Measurements from ENCODE around the gene HPCAL4.
A peak's percentile ranks its signal among the peaks of the same experiment; 100 is the strongest.

HPCAL4 gene

GRCh38 chr1:39700348-39700747 is 9.1 kb upstream of the HPCAL4 start:
- H3K27me3 ChIP-seq (ENCODE audit: low read depth, low read length), result no peaks in the 10 kb centered on the region
- no peak overlapping the region for H3K27ac ChIP-seq (ENCODE audit: low read length)
- H3K4me1 ChIP-seq (ENCODE audit: control insufficient read depth in 1 of 2, insufficient read depth in 2 of 2, low read length in 2 of 2), result peaks cover 0 to 14% of the 10 kb centered on the region in 2 donors
- H3K4me3 ChIP-seq (ENCODE audit: low read depth in 1 of 2, low read length in 2 of 2), result no peak overlapping the region
- H3K9me3 ChIP-seq (ENCODE audit: control insufficient read depth in 1 of 2, low read length in 2 of 2), result no peaks in the 10 kb centered on the region
- H3K36me3 ChIP-seq (ENCODE audit: control insufficient read depth in 1 of 2, insufficient read depth in 2 of 2, low read length in 2 of 2), result no peaks in the 10 kb centered on the region

GRCh38 chr1:39699419-39699818 is 8.2 kb upstream of the HPCAL4 start:
- H3K4me1 ChIP-seq (ENCODE audit: control insufficient read depth in 1 of 2, insufficient read depth in 2 of 2, low read length in 2 of 2), result peaks cover 0 to 14% of the 10 kb centered on the region in 2 donors
- no peaks in the 10 kb centered on the region for H3K9me3 ChIP-seq (ENCODE audit: control insufficient read depth in 1 of 2, low read length in 2 of 2)
- no peak overlapping the region for H3K27ac ChIP-seq (ENCODE audit: low read length)
- no peaks in the 10 kb centered on the region for H3K36me3 ChIP-seq (ENCODE audit: control insufficient read depth in 1 of 2, insufficient read depth in 2 of 2, low read length in 2 of 2)
- no peak overlapping the region for H3K4me3 ChIP-seq (ENCODE audit: low read depth in 1 of 2, low read length in 2 of 2)
- no peaks in the 10 kb centered on the region for H3K27me3 ChIP-seq (ENCODE audit: low read depth, low read length)

GRCh38 chr1:39698568-39698967 is 7.3 kb upstream of the HPCAL4 start:
- Histone ChIP-seq H3K27ac (ENCODE audit: low read length) (no peak overlapping the region), H3K9me3 (ENCODE audit: control insufficient read depth in 1 of 2, low read length in 2 of 2) (no peaks in the 10 kb centered on the region), H3K4me3 (ENCODE audit: low read depth in 1 of 2, low read length in 2 of 2) (no peak overlapping the region), H3K4me1 (ENCODE audit: control insufficient read depth in 1 of 2, insufficient read depth in 2 of 2, low read length in 2 of 2) (peaks cover 0 to 14% of the 10 kb centered on the region in 2 donors), H3K36me3 (ENCODE audit: control insufficient read depth in 1 of 2, insufficient read depth in 2 of 2, low read length in 2 of 2) (no peaks in the 10 kb centered on the region), H3K27me3 (ENCODE audit: low read depth, low read length) (no peaks in the 10 kb centered on the region)

- Histone ChIP-seq H3K36me3 (ENCODE audit: control insufficient read depth in 1 of 2, insufficient read depth in 2 of 2, low read length in 2 of 2) (no peaks in the 10 kb centered on the region), H3K27me3 (ENCODE audit: low read depth, low read length) (peaks cover 9% of the 10 kb centered on the region), H3K4me1 (ENCODE audit: control insufficient read depth in 1 of 2, insufficient read depth in 2 of 2, low read length in 2 of 2) (peaks cover 0 to 22% of the 10 kb centered on the region in 2 donors), H3K4me3 (ENCODE audit: low read depth in 1 of 2, low read length in 2 of 2) (no peak overlapping the region), H3K27ac (ENCODE audit: low read length) (no peak overlapping the region), H3K9me3 (ENCODE audit: control insufficient read depth in 1 of 2, low read length in 2 of 2) (no peaks in the 10 kb centered on the region)
These were observed 5.2 kb upstream of the HPCAL4 start for GRCh38 chr1:39696448-39696847.

- Histone ChIP-seq H3K4me1 (ENCODE audit: control insufficient read depth in 1 of 2, insufficient read depth in 2 of 2, low read length in 2 of 2) (peaks cover 0 to 21% of the 10 kb centered on the region in 2 donors), H3K9me3 (ENCODE audit: control insufficient read depth in 1 of 2, low read length in 2 of 2) (no peaks in the 10 kb centered on the region), H3K27me3 (ENCODE audit: low read depth, low read length) (peaks cover 23% of the 10 kb centered on the region), H3K4me3 (ENCODE audit: low read depth in 1 of 2, low read length in 2 of 2) (no peak overlapping the region), H3K36me3 (ENCODE audit: control insufficient read depth in 1 of 2, insufficient read depth in 2 of 2, low read length in 2 of 2) (no peaks in the 10 kb centered on the region), H3K27ac (ENCODE audit: low read length) (no peak overlapping the region)
These were observed 3.8 kb upstream of the HPCAL4 start for GRCh38 chr1:39695016-39695415.

- Histone ChIP-seq H3K4me3 (ENCODE audit: low read depth in 1 of 2, low read length in 2 of 2) (no peak overlapping the region), H3K36me3 (ENCODE audit: control insufficient read depth in 1 of 2, insufficient read depth in 2 of 2, low read length in 2 of 2) (no peaks in the 10 kb centered on the region), H3K27me3 (ENCODE audit: low read depth, low read length) (peaks cover 31% of the 10 kb centered on the region), H3K9me3 (ENCODE audit: control insufficient read depth in 1 of 2, low read length in 2 of 2) (no peaks in the 10 kb centered on the region), H3K27ac (ENCODE audit: low read length) (no peak overlapping the region), H3K4me1 (ENCODE audit: control insufficient read depth in 1 of 2, insufficient read depth in 2 of 2, low read length in 2 of 2) (peaks cover 0 to 21% of the 10 kb centered on the region in 2 donors)
These were observed 2.8 kb upstream of the HPCAL4 start for GRCh38 chr1:39694026-39694425.

GRCh38 chr1:39692152-39693074 is 1.2 kb upstream of the HPCAL4 start:
- Histone ChIP-seq H3K4me1 (ENCODE audit: control insufficient read depth in 1 of 2, insufficient read depth in 2 of 2, low read length in 2 of 2) (peaks cover 0 to 21% of the 10 kb centered on the region in 2 donors), H3K4me3 (ENCODE audit: low read depth in 1 of 2, low read length in 2 of 2) (peak overlapping the region in 1 of 2 donors; percentile 62), H3K9me3 (ENCODE audit: control insufficient read depth in 1 of 2, low read length in 2 of 2) (no peaks in the 10 kb centered on the region), H3K36me3 (ENCODE audit: control insufficient read depth in 1 of 2, insufficient read depth in 2 of 2, low read length in 2 of 2) (no peaks in the 10 kb centered on the region), H3K27me3 (ENCODE audit: low read depth, low read length) (peaks cover 31% of the 10 kb centered on the region), H3K27ac (ENCODE audit: low read length) (no peak overlapping the region)

GRCh38 chr1:39690794-39691382 is 345 bp downstream of the HPCAL4 start:
- H3K27ac ChIP-seq (ENCODE audit: low read length), result no peak overlapping the region
- H3K27me3 ChIP-seq (ENCODE audit: low read depth, low read length), result peaks cover 42% of the 10 kb centered on the region
- no peaks in the 10 kb centered on the region for H3K36me3 ChIP-seq (ENCODE audit: control insufficient read depth in 1 of 2, insufficient read depth in 2 of 2, low read length in 2 of 2)
- peaks cover 0 to 21% of the 10 kb centered on the region in 2 donors for H3K4me1 ChIP-seq (ENCODE audit: control insufficient read depth in 1 of 2, insufficient read depth in 2 of 2, low read length in 2 of 2)
- no peaks in the 10 kb centered on the region for H3K9me3 ChIP-seq (ENCODE audit: control insufficient read depth in 1 of 2, low read length in 2 of 2)
- H3K4me3 ChIP-seq (ENCODE audit: low read depth in 1 of 2, low read length in 2 of 2), result peak overlapping the region; percentile 24 to 62

- H3K27ac ChIP-seq (ENCODE audit: low read length), result no peak overlapping the region
- peaks cover 42% of the 10 kb centered on the region for H3K27me3 ChIP-seq (ENCODE audit: low read depth, low read length)
- no peaks in the 10 kb centered on the region for H3K36me3 ChIP-seq (ENCODE audit: control insufficient read depth in 1 of 2, insufficient read depth in 2 of 2, low read length in 2 of 2)
- no peaks in the 10 kb centered on the region for H3K9me3 ChIP-seq (ENCODE audit: control insufficient read depth in 1 of 2, low read length in 2 of 2)
- peaks cover 0 to 21% of the 10 kb centered on the region in 2 donors for H3K4me1 ChIP-seq (ENCODE audit: control insufficient read depth in 1 of 2, insufficient read depth in 2 of 2, low read length in 2 of 2)
- H3K4me3 ChIP-seq (ENCODE audit: low read depth in 1 of 2, low read length in 2 of 2), result no peak overlapping the region
These were observed 1.0 kb downstream of the HPCAL4 start for GRCh38 chr1:39690225-39690624.

GRCh38 chr1:39689635-39690034 is 1.6 kb downstream of the HPCAL4 start:
- Histone ChIP-seq H3K27me3 (ENCODE audit: low read depth, low read length) (peaks cover 46% of the 10 kb centered on the region), H3K4me3 (ENCODE audit: low read depth in 1 of 2, low read length in 2 of 2) (no peak overlapping the region), H3K27ac (ENCODE audit: low read length) (no peak overlapping the region), H3K36me3 (ENCODE audit: control insufficient read depth in 1 of 2, insufficient read depth in 2 of 2, low read length in 2 of 2) (no peaks in the 10 kb centered on the region), H3K4me1 (ENCODE audit: control insufficient read depth in 1 of 2, insufficient read depth in 2 of 2, low read length in 2 of 2) (peaks cover 0 to 21% of the 10 kb centered on the region in 2 donors), H3K9me3 (ENCODE audit: control insufficient read depth in 1 of 2, low read length in 2 of 2) (no peaks in the 10 kb centered on the region)

- peaks cover 0 to 21% of the 10 kb centered on the region in 2 donors for H3K4me1 ChIP-seq (ENCODE audit: control insufficient read depth in 1 of 2, insufficient read depth in 2 of 2, low read length in 2 of 2)
- no peaks in the 10 kb centered on the region for H3K36me3 ChIP-seq (ENCODE audit: control insufficient read depth in 1 of 2, insufficient read depth in 2 of 2, low read length in 2 of 2)
- H3K4me3 ChIP-seq (ENCODE audit: low read depth in 1 of 2, low read length in 2 of 2), result no peak overlapping the region
- H3K9me3 ChIP-seq (ENCODE audit: control insufficient read depth in 1 of 2, low read length in 2 of 2), result no peaks in the 10 kb centered on the region
- no peak overlapping the region for H3K27ac ChIP-seq (ENCODE audit: low read length)
- H3K27me3 ChIP-seq (ENCODE audit: low read depth, low read length), result peaks cover 50% of the 10 kb centered on the region
These were observed 2.0 kb downstream of the HPCAL4 start for GRCh38 chr1:39689214-39689613.
